Neuronal stem cell (in vitro differentiated cells): ENCODE results near the gene SEL1L.

Source experiments
- DNase-seq: peaks from one replicate; pipeline ENCODE4 v3.0.0-alpha.2; 2013; ENCODE audit warnings: low spot score
- H2AFZ ChIP-seq: one replicate; pipeline ENCODE4 v1.6.1; 2013; ENCODE audit warnings: mild to moderate bottlenecking, low read length, inconsistent platforms
- H2AK5ac ChIP-seq: 2 replicates; pipeline ENCODE4 v1.6.1; 2013; ENCODE audit warnings: low read depth, mild to moderate bottlenecking, inconsistent platforms, low read length, moderate library complexity, mixed read lengths
- H2BK120ac ChIP-seq: 2 replicates; pipeline ENCODE4 v1.6.1; 2013; ENCODE audit warnings: low read depth, mild to moderate bottlenecking, inconsistent platforms, low read length, moderate library complexity, mixed read lengths
- H2BK12ac ChIP-seq: one replicate; pipeline ENCODE4 v1.6.1; 2013; ENCODE audit warnings: low read length, inconsistent platforms
- H2BK15ac ChIP-seq: 2 replicates; pipeline ENCODE4 v1.6.1; 2013; ENCODE audit warnings: mild to moderate bottlenecking, low read length, inconsistent platforms, mixed read lengths
- H2BK5ac ChIP-seq: one replicate; pipeline ENCODE4 v1.6.1; 2013; ENCODE audit warnings: inconsistent platforms, mild to moderate bottlenecking, low read length, moderate library complexity
- H3K14ac ChIP-seq: one replicate; pipeline ENCODE4 v1.6.1; 2013; ENCODE audit warnings: low read length, inconsistent platforms
- H3K18ac ChIP-seq: 2 replicates; pipeline ENCODE4 v1.6.1; 2013; ENCODE audit warnings: low read length, inconsistent platforms
- H3K23ac ChIP-seq: 2 replicates; pipeline ENCODE4 v1.6.1; 2013; ENCODE audit warnings: low read depth, mild to moderate bottlenecking, mixed read lengths, low read length, inconsistent platforms; ENCODE audit not compliant: poor library complexity
- H3K27ac ChIP-seq: replicated peaks from 3 replicates; pipeline ENCODE4 v1.5.1; 2013; ENCODE audit warnings: low read length, inconsistent platforms
- H3K27me3 ChIP-seq, 3 experiments: 2 replicates each; pipeline ENCODE4 v1.6.1; 2013; ENCODE audit warnings: low read length in 3 of 3, mild to moderate bottlenecking in 2 of 3, inconsistent platforms in 1 of 3, low read depth in 1 of 3, mixed read lengths in 1 of 3, moderate library complexity in 1 of 3; ENCODE audit not compliant: control insufficient read depth in 3 of 3, insufficient read depth in 3 of 3
- H3K36me3 ChIP-seq, 2 donors: replicated peaks in 1 of 2; 2 replicates each; pipeline ENCODE4 v1.6.1; 2013; ENCODE audit warnings: low read length in 2 of 2; ENCODE audit not compliant: control insufficient read depth in 2 of 2, insufficient read depth in 2 of 2
- H3K4ac ChIP-seq: 2 replicates; pipeline ENCODE4 v1.6.1; 2013; ENCODE audit warnings: inconsistent platforms, mild to moderate bottlenecking, low read length, moderate library complexity
- H3K4me1 ChIP-seq, 2 donors: 1 replicate in 1 of 2; 2 replicates in 1 of 2; pipeline ENCODE4 v1.6.1; 2013; ENCODE audit warnings: low read length in 2 of 2, low read depth in 1 of 2; ENCODE audit not compliant: control insufficient read depth in 2 of 2, insufficient read depth in 1 of 2
- H3K4me2 ChIP-seq: one replicate; pipeline ENCODE4 v1.6.1; 2013; ENCODE audit warnings: mild to moderate bottlenecking, low read length, inconsistent platforms; ENCODE audit not compliant: insufficient read depth, poor library complexity, severe bottlenecking
- H3K4me3 ChIP-seq, 2 donors: 2 replicates each; pipeline ENCODE4 v1.5.1; 2013; ENCODE audit warnings: low read length in 2 of 2, mild to moderate bottlenecking in 2 of 2, inconsistent platforms in 1 of 2, moderate library complexity in 1 of 2
- H3K79me1 ChIP-seq: one replicate; pipeline ENCODE4 v1.6.1; 2013; ENCODE audit warnings: low read depth, mild to moderate bottlenecking, inconsistent platforms, low read length, moderate library complexity
- H3K9ac ChIP-seq: one replicate; pipeline ENCODE4 v1.6.1; 2013; ENCODE audit warnings: mild to moderate bottlenecking, low read depth, low read length, inconsistent platforms; ENCODE audit not compliant: poor library complexity
- H3K9me3 ChIP-seq, 2 donors: replicated peaks in 1 of 2; 2 replicates each; pipeline versions ENCODE3 to v1.6.1; 2013; ENCODE audit warnings: low read length in 2 of 2, mild to moderate bottlenecking in 2 of 2, inconsistent platforms in 1 of 2, low read depth in 1 of 2, mixed read lengths in 1 of 2, moderate library complexity in 1 of 2; ENCODE audit not compliant: control insufficient read depth in 2 of 2, insufficient read depth in 1 of 2
- H4K8ac ChIP-seq: one replicate; pipeline ENCODE4 v1.6.1; 2013; ENCODE audit warnings: low read depth, mild to moderate bottlenecking, inconsistent platforms, low read length, moderate library complexity
- H4K91ac ChIP-seq: one replicate; pipeline ENCODE4 v1.6.1; 2013; ENCODE audit warnings: low read length, low read depth, mild to moderate bottlenecking, inconsistent platforms; ENCODE audit not compliant: poor library complexity
- WGBS, 2 donors: extraction: QIAGEN DNeasy Blood & Tissue Kit; methylation state at CpG; one replicate each; pipeline ENCODE4 v1.1.7; 2013; ENCODE audit warnings: missing lambda C conversion rate in 2 of 2, mixed read lengths in 1 of 2; ENCODE audit not compliant: insufficient read length in 2 of 2, insufficient replicate concordance in 1 of 2; ENCODE audit errors: extremely low coverage in 2 of 2; 5-methylcytosine and 5-hydroxymethylcytosine counted together

SEL1L gene

DNA sequence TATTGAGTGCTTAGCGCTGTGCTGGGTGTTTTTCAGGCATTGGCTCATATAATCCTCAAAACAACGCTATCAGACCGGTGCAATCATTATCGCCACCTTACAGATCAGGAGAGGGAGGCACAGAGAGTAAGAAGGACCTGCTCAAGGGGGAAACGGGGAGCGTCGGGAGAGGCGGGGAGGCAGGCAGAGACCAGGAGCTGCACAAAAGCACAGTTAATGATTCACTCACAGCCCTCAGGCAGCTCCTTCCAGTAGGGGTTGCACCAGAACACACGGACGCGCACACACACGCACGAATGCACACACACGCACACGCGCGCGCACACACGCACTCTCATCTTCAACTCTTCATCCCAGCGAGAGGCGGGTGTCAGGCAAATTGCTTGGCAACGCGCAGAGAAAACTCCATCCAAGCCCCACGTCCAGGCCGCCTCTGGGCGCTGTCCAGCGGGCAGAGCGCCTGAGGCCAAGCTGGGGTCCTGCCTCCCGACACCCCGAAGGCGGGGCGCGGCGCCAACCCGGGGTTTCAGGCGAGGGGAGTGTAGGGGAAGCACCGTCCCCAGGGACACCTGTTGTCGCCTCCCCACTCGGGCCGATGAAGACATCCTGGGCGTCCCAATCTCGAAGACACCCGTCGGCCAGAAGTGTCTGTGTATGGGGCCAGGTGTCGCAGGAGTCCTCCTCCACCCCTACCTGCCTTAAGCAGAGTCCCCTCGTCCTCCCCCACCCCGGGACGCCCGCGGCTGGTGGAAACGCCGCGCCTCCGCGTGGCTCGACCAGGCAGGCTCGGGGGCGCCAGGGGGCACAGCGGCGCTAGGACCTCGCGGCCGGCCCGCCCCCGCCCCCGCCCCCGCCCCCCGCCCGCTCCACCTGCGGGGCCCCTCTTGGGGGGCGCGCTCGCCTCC, 98.0 kb downstream of the SEL1L start:
- no peak overlapping the region for H3K27ac ChIP-seq

DNA sequence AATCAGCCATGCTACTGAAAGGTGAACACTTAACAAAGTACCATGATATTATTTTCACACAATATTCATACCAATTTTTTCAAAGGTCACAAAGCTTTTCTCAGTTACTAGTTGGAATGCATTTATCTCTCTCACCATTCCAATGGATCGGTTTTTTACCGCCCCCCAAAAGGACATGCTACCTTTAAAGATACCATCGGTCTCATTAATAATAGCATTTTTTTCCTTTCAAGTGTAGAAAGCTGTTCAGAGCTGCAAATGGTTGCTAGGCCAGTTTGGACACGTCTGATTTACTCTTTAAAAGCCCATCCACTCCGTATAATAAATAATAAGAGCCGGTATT, 98.6 kb downstream of the SEL1L start:
- no peak overlapping the region for H2AK5ac ChIP-seq
- H3K4ac ChIP-seq, result no peak overlapping the region
- H3K27me3 ChIP-seq, result peaks cover 0 to 11% (median 0%) of the 10 kb centered on the region in 3 experiments
- H2BK12ac ChIP-seq, result no peak overlapping the region
- H3K9me3 ChIP-seq, result peaks cover 0 to 3% of the 10 kb centered on the region in 2 donors
- no peak overlapping the region for H4K91ac ChIP-seq
- peak overlapping the region; percentile 96 for H3K4me2 ChIP-seq
- no peak overlapping the region for H2BK15ac ChIP-seq
- no peak overlapping the region for H2BK5ac ChIP-seq
- H3K23ac ChIP-seq, result no peak overlapping the region
- H3K4me1 ChIP-seq, result peaks cover 7 to 9% of the 10 kb centered on the region in 2 donors
- H4K8ac ChIP-seq, result no peak overlapping the region
- no peak overlapping the region for H3K9ac ChIP-seq
- no peak overlapping the region for H3K14ac ChIP-seq
- H3K4me3 ChIP-seq, result peak overlapping the region; percentile 79 to 87
- no peak overlapping the region for H3K27ac ChIP-seq
- DNase-seq, result no peak
- H3K36me3 ChIP-seq, result peaks cover 0 to 12% of the 10 kb centered on the region in 2 donors
- H2AFZ ChIP-seq, result peak overlapping the region; percentile 90
- WGBS, 2 donors, result no CpG with 5 or more reads among the region's 6 CpGs
- H3K79me1 ChIP-seq, result no peaks in the 10 kb centered on the region
- H3K18ac ChIP-seq, result no peak overlapping the region
- no peak overlapping the region for H2BK120ac ChIP-seq

More for the DNA sequence above, 98.0 kb downstream of the SEL1L start:
- H2BK12ac ChIP-seq, result peak overlapping the region; percentile 51
- H2BK120ac ChIP-seq, result no peak overlapping the region
- peak overlapping the region; percentile 82 for H3K9ac ChIP-seq
- no peaks in the 10 kb centered on the region for H3K79me1 ChIP-seq
- H3K4me3 ChIP-seq, result peak overlapping the region; percentile 79 to 87
- H3K14ac ChIP-seq, result no peak overlapping the region
- no CpG with 5 or more reads among the region's 73 CpGs for WGBS, 2 donors
- no peak overlapping the region for H2BK5ac ChIP-seq
- H3K27me3 ChIP-seq, result peaks cover 0 to 11% (median 0%) of the 10 kb centered on the region in 3 experiments
- no peak overlapping the region for H3K4ac ChIP-seq
- no peak overlapping the region for H4K91ac ChIP-seq
- H3K4me2 ChIP-seq, result peak overlapping the region; percentile 96
- peaks cover 7 to 9% of the 10 kb centered on the region in 2 donors for H3K4me1 ChIP-seq
- peaks cover 0 to 12% of the 10 kb centered on the region in 2 donors for H3K36me3 ChIP-seq
- H2AFZ ChIP-seq, result peak overlapping the region; percentile 90
- H3K9me3 ChIP-seq, result peaks cover 0 to 3% of the 10 kb centered on the region in 2 donors
- H2AK5ac ChIP-seq, result peak overlapping the region; percentile 38
- no peak overlapping the region for H4K8ac ChIP-seq
- DNase-seq, result peak; percentile 70
- peak overlapping the region; percentile 56 for H3K23ac ChIP-seq
- H2BK15ac ChIP-seq, result no peak overlapping the region
- peak overlapping the region; percentile 57 for H3K18ac ChIP-seq

DNA sequence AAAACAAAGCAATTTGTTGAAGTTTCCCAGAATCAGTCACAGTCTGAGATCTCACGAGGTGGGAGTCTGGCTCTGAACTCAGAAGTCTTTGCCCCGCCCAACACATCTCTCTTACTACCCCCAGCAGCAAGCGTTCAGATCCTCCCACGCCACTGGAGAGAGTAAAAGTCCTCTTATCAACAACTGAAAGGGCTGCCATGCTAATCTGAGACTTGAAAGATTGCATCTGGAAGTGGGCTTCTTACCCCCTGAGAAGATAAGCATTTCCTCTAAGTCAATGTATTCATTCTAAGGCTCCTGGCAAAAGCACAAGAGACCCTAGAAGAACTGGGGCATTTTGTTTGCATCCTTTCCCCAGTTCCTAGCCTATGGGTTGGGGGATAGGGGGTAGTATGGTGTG, 99.4 kb downstream of the SEL1L start:
- Histone ChIP-seq H3K18ac (no peak overlapping the region), H4K91ac (no peak overlapping the region), H2BK12ac (no peak overlapping the region), H3K9me3 (peaks cover 0 to 3% of the 10 kb centered on the region in 2 donors), H3K27me3 (peaks cover 0 to 11% (median 0%) of the 10 kb centered on the region in 3 experiments), H3K4me2 (no peak overlapping the region), H3K14ac (no peak overlapping the region), H3K4me3 (peak overlapping the region in 1 of 2 donors; percentile 87), H2BK15ac (no peak overlapping the region), H4K8ac (no peak overlapping the region), H3K4me1 (peaks cover 7 to 9% of the 10 kb centered on the region in 2 donors), H3K36me3 (peaks cover 0 to 12% of the 10 kb centered on the region in 2 donors), H2BK120ac (no peak overlapping the region), H3K4ac (no peak overlapping the region), H3K27ac (no peak overlapping the region), H2BK5ac (no peak overlapping the region), H3K9ac (no peak overlapping the region), H2AFZ (no peak overlapping the region), H2AK5ac (no peak overlapping the region), H3K23ac (no peak overlapping the region), H3K79me1 (no peaks in the 10 kb centered on the region)
- no peak for DNase-seq
- no CpG with 5 or more reads among the region's 4 CpGs for WGBS, 2 donors

DNA sequence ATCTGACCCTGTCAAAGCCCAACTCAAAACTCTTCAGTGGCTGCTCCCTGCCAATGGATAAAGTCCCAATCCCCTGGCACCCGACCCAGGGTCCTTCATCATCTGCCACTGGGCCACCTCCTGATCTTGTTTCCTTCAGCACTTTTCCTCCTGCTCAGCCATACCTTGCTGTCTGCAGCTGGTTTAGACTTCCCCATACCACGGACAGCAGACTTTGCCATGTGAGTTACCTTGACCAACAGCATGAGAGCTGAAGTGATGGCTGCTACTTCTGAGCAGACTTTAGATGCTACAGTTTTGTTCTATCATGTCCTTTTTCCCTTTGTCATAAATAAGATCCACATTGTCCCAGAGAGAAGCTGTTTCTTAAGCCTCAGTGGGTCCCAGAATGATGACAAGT, 100.3 kb downstream of the SEL1L start:
- no CpG with 5 or more reads among the region's 2 CpGs for WGBS, 2 donors
- Histone ChIP-seq H3K4me1 (peaks cover 7 to 9% of the 10 kb centered on the region in 2 donors), H2AFZ (no peak overlapping the region), H3K27me3 (peaks cover 0 to 11% (median 0%) of the 10 kb centered on the region in 3 experiments), H3K14ac (no peak overlapping the region), H3K79me1 (no peaks in the 10 kb centered on the region), H3K18ac (no peak overlapping the region), H2BK5ac (no peak overlapping the region), H2BK120ac (no peak overlapping the region), H3K23ac (no peak overlapping the region), H2AK5ac (no peak overlapping the region), H2BK12ac (no peak overlapping the region), H4K8ac (no peak overlapping the region), H3K4me3 (no peak overlapping the region), H4K91ac (no peak overlapping the region), H3K36me3 (peaks cover 0 to 12% of the 10 kb centered on the region in 2 donors), H3K9me3 (peaks cover 0 to 3% of the 10 kb centered on the region in 2 donors), H3K4ac (no peak overlapping the region), H3K9ac (no peak overlapping the region), H3K27ac (no peak overlapping the region), H2BK15ac (no peak overlapping the region), H3K4me2 (no peak overlapping the region)
- no peak for DNase-seq
